ENCODE results near the gene PLEKHD1. TPM values are rescaled to one million over a fixed set of nuclear protein-coding genes. Genes with fewer than 3 reads are reported as not detected.

Gene PLEKHD1
- total RNA-seq, 1 donor from 2014 or later = not detected

DNA sequence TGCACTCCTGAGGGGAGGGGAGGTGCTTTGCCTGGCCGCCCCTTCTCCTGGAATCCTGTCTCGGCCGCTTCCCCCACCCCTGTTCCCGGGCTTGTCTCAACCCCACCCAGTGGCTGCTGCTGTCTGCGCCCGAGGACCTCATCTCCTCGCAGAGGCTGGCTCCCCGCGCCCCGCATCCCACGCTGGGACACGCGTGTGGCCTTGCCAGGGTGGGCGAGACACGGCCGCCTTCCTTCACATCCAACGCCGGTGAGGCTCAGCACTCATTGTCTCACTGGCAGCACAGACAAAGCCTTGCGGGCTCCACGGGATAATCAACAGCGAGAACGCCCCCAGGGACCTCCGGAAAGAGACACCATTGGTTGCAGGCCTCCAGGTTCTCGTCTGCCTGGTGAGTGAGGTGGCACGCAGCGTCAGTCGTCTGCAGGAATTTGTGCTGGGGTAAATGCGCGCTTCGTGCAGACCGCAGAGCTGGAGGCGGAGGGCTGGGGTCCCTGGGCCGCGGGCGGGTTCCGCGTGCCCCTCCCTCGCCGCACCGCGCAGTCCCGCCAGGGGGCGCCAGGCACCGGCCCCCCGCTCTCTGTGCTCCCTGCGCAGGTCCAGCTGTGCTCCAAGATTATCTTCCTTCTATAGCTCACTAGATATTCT is 63.3 kb downstream of the PLEKHD1 start:
- DNase-seq (ENCODE audit: low read depth in 2 of 2) = peak; percentile 8 to 46

DNA sequence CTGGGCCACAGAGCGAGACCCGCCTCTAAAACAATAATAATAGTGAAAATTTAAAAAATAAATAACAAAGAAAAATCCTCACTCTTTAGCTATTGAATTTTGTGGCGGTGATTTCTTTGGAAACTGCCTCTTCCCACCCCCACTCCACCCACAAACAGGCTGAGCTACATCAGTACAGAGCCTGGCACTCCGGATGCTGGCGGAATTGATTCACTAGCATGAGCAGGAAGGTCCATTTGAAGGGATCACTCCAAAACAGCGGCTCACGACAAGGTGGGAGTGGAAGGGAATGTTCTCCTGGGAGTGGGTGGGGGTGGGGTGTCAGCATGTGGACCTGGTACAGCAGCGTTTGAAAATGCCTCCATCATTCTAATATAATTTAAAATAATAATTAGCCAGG is 64.0 kb downstream of the PLEKHD1 start:
- DNase-seq (ENCODE audit: low read depth in 2 of 2) = no peak

DNA sequence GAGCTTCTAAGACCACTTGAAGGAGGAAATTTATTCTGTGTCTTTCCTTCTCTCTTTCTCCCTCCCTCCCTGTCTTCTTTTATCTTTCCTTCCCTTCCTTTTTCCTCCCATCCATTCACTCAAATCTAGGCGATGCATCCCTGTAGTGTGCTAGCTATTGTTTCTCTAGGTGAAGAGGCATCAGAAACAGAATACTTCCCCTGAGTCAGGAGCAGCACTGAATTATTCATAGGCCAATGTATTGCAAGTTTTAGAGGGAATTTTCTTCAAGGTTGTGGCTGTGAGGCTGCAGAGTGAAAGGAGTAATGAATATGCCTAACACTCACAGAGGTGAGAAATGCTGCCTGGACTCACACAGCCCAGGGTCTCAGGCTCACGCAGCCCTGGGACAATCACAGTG is 67.0 kb downstream of the PLEKHD1 start:
- no peak for DNase-seq (ENCODE audit: low read depth in 2 of 2)

DNA sequence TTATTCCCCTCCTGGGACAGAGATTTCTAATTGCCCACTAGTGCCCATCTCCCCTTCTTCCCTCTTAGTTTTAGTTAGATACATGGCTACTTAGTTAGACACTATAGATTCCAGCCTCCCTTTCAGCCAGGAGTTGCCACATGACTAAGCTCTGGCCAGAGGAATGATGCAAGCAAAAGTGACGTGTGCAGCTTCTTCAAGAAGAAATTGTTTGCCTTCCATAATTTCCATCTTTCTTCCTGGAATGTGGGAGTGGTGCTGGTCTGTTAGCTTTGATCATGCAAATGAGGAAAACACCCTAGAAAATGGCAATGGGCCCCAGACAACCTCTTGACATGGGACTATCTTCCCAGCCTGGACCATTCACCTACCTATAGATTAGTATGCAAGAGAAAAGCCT is 68.7 kb downstream of the PLEKHD1 start:
- DNase-seq (ENCODE audit: low read depth in 2 of 2) = peak in 1 of 2 donors; percentile 40

DNA sequence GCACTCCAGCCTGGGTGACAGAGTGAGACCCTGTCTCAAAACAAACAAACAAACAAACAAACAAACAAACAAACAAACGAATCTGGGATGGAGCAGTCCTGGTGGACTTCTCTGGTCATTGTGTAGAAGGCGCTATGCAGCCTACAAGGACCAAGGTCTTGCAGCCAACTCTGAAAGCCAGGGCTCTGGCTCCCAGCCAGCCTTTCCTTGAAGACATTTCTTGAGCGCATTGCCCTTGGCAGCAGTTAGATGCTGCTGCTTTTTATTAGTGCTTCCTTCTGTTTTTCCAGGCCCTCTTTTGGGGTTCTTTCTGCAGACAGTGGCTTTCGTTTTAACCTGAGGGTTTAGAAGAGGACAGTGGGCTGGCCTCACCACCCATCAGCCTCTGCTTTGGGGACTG is 70.0 kb downstream of the PLEKHD1 start:
- DNase-seq (ENCODE audit: low read depth in 2 of 2) = no peak

DNA sequence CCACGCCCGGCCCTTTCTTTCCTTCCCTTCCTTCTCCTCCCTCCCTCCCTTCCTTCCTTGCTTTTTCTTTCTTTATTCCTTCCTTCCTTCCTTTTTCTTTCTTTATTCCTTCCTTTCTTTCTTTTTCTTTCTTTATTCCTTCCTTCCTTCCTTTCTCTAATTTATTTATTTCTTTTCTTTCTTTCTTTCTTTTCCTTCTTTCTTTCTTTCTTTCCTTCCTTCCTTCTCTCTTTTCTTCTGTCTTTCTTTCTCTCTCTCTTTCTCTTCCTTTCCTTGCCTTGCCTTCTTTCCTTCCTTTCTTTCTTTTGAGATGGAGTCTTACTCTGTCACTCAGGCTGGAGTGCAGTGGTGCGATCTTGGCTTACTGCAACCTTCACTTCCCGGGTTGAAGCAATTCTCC is 74.2 kb downstream of the PLEKHD1 start:
- no peak for DNase-seq (ENCODE audit: low read depth in 2 of 2)

DNA sequence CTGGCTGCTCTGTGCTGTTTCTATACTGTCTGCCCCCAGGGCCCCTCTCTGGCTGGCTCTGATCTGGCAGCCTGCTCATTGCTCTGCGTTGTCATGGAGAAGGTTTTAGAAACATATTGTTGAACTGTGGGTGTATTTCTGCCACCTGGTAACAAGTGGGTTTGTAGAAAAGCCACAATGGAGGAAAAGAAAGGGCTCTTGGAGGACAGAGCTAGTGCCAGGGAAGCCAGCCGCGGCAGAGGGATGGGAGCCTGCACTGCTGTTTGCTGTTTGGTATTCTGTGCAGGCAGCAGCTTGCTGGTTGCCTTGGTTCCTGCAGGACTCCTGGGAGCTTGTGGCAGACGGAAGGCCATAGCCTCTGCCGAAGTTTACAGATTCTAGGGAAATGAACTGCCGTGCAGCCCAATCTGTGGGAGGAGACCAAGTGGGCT is 75.1 kb downstream of the PLEKHD1 start:
- no peak for DNase-seq (ENCODE audit: low read depth in 2 of 2)

DNA sequence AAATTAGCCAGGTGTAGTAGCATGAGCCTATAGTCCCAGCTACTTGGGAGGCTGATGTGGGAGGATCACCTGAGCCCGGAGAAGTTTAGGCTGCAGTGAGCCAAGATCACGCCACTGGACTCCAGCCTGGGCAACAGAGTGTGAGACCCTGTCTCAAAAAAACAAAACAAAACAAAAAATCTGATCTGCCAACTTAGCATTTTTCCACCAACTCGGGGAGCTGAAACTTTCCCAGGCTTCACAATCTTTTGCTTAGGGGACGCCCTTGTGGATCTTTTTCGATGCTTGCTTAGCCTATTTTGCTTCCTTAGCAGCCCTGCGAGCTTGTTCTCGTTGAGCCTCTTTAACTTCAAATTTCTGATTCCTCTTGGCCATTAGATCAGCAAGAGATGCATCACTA is 76.3 kb downstream of the PLEKHD1 start:
- no peak for DNase-seq (ENCODE audit: low read depth in 2 of 2)

DNA sequence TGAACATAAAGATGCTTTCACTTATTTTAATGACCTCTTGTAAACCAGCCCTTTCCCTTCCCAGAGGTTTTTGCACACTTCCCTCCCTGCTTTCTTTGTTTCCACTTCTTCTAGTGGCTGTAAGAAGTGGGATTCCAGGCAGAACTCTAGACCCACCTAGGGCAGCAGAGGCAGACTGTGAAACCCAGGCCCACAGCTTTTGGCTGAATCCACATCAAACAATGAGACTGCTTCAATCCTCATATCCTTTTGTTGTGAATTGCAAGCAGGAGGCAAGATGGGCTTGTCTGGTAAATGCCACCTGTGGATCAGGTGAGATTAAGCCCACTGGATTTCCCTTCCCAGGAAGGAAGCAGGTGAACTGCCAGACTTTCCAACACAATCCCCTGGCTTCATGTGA is 77.4 kb downstream of the PLEKHD1 start:
- DNase-seq (ENCODE audit: low read depth in 2 of 2) = no peak

DNA sequence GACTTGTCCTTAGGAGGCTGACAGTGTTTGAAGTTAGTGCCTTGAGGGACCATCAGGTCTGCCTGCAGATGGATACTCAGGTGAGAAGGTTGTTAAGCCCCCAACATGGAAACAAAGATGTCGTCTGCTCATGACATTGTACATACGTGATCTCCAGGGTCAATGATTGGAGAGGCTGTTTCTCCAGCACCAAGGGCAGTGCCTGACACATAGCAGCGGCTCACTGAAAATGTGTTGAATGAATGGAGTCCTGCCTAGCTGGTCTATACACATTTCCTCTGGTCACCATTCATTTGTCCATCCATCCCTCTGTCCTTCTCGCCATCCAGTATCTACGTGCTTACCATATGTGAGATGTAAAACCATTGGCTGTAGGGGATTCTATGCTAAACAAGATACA is 83.0 kb downstream of the PLEKHD1 start:
- DNase-seq (ENCODE audit: low read depth in 2 of 2) = no peak

DNA sequence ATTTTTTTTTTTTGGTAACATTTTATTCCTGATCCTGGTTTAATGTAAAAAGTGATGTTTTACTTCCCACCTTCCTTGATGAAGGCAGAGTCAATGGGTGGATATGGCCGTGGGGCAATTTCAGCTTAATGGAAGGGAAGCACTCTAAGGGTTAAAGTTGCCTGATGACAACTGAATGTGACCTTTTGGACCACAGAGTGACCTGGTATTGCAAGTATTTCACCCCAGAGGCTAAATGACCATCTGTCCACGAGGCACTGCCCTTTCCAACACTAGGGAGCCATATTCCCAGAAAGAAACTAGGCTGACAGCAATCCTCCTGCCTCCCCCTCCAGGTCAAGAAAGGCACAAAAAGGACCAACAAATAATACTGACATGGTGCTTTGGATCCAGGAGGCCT is 85.3 kb downstream of the PLEKHD1 start:
- DNase-seq (ENCODE audit: low read depth in 2 of 2) = no peak

DNA sequence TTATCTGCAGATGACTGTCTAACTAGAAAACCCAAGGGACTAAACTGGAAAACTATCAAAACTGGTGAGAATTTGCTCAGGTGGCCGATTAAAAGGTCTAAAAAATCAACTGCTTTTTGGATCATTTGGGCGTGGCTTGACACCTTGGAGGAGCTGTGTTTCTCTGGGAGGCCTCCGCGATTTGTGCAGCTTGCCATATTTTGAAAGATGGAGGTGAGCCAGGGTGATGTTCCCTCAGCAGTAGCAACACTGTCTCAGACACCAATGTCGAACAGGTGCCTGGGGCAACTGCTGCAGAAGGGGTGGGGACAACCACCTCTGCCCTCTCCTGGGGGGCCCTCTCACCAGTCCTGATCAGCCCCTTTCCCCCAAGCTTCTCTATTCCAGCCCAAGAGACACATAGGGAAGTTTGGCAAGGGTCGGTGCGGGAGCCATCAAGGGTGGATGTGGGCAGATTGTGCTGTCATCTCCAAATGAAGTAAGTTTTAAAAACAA is 86.4 kb downstream of the PLEKHD1 start:
- no peak for DNase-seq (ENCODE audit: low read depth in 2 of 2)

DNA sequence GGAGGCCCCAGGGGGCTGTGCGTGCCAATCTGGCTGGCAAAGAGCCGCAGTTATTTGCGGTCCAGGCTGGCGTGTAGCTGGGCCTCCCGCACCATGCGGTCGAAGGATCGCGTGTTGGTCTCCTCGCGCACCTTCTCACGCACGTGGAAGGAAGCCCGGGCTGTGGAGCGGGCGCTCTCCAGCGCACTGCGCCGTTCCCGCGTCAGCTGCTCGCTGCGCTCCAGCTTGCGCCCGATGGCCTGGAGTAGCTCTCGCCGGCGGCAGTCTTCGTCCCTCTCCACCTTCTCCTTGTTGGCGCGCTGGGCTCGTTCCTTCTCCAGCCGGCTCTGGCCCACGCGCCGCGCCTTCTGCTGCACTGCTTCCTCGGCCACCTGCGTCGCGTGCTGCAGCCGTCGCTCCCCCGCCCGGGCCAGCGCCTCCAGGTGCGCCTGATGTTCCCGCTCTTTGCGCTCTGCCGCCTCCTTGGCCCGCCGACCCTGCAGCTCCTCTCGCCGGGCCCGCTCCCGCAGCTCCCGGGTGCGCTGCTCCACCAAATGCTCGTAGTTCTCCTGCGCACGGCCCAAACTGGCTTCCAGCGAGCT is 87.0 kb downstream of the PLEKHD1 start:
- DNase-seq (ENCODE audit: low read depth in 2 of 2) = peak in 1 of 2 donors; percentile 10

DNA sequence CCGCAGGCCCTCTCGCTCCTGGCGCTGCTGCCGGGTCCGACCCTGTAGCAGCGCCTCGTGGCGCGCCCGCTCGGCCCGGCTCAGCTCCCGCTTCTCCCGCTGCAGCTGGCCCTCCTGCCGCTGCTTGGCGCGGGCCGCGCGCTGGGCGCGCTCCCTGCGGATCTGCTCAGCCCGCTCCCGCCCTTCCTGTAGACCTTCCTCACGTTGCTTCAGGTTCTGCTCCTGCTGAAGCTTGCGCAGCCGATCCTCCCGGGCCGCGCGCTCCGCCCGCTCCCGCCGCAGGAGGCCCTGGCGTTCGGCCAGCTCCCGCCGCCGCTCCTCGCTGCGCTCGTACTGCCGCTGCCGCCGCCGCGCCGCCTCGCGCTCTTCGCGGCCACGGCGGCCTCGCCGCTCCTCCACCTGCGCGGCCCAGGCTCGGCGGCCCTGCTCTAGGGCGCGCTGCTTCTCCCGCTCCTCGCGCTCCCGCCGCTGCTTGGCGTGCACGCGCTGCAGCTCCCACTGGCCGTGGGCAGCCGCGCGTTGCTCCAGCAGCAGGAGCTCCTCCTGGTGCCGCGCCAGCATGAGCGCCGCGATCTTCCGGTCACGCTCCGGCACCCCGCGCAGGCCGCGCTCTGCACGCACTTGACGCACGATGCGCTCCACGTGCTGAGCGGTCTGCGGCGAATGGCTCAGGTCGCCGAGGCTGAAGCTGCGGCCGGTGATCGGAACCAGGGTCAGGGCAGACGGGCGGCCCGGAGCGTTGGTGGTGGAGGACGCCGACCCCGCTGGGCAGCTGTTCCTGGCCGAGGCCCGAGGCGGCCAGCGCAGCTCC is 87.7 kb downstream of the PLEKHD1 start:
- DNase-seq (ENCODE audit: low read depth in 2 of 2) = peak; percentile 17 to 37

DNA sequence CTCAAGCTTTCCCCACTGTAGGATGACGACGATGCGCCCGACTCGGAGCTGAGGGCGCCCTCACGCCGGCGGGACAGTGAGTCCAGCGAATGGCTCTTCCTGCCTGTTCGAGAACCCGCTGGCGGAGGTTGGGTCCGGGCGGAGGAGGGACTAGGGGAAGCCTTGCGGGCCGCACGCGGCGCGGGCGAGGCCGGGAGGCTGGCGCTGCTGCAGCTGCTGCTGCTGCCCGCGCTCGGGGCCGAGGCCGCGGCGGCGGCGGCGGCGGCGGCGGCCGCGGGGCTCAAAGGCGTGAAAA is 88.3 kb downstream of the PLEKHD1 start:
- no peak for DNase-seq (ENCODE audit: low read depth in 2 of 2)

DNA sequence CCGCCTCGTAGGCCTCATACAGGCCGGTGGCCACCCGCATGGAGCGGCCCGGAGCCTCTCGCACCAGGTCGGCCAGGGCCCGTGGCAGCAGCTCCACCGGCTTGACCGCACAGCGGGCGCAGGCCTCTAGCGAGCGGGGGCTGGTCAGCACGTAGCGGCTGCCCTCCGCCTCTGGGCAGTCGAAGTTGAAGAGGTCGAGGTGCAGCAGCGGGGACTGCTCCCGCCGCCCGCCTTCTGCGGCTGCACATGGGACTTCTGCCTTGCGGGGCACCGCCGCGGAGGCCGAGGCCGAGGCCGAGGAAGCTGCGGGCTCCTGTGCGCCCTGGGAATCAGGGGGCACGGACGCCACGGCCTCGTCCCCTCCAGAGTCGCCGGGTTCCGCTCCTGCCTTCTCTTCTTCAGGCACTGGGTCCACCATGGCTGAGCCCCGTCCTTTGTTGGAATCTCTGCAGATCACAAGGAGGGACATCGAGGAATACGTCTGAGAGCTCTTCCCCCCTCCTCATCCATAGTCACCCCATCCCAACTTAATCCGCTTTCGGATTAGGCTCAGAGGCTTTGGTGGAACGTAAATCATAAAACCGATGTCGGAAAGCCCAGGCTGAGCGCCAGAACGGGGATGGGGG is 88.8 kb downstream of the PLEKHD1 start:
- DNase-seq (ENCODE audit: low read depth in 2 of 2) = no peak

DNA sequence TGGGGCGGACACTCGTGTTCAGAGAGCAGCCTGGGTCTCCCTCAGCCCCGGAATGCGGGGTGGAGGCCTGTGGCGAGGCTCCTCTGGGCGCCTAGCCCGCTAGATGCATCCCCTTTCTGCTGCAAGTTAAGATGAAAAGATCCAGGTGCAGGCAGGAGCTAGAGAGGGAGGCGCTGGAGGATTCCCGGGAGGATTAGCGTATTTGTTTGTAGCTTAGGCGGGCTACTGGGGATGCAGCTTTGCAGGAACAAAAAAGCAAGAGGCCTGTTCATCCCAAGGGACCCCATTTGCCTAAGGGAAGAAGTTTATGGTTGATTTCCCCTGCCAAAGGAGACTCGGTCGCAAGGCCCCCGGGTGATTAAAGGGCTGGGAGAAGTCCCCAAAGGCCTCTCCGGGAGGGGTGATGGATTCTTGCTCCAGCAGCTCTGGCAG is 89.3 kb downstream of the PLEKHD1 start:
- no peak for DNase-seq (ENCODE audit: low read depth in 2 of 2)

DNA sequence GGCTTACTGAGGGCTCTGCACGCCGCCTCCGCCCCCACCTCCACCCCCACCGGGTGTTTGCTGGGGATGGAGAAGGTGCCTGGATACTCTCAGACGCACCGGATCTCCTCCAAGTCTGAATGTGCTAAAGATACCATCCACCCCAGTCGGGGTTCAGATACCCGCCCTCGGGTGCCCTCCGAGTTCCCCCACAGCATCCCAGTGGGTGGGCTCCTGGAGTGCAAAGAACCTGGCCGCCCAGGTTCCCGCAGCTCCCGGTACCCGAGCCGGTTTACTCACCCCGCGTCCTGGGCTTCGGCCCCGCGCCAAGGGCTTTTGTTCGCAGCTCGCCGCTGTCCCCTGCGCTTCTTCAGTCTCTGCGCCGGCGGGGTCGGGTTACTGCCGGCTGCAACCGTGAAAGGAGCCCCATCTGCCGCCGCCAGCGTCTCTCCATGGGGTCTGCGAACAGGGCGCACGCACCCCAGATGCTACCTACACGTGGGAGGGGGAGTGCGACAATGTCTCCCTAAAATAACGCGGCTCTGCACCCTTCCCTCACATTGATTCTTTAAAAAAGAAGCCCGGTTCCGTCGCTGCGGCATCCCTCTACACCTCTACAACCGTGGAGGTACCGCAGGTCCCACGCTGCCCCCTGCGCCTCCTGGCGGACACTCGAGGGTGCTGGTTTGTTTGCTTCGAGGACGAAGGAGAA is 89.9 kb downstream of the PLEKHD1 start, which contains the start of gene CCDC177:
TSS of gene CCDC177 (minus strand) at position 609 of the 691 bp plus-strand sequence. CDS start 1,249 bp downstream, outside the sequence.
- peak; percentile 56 to 67 for DNase-seq (ENCODE audit: low read depth in 2 of 2)

DNA sequence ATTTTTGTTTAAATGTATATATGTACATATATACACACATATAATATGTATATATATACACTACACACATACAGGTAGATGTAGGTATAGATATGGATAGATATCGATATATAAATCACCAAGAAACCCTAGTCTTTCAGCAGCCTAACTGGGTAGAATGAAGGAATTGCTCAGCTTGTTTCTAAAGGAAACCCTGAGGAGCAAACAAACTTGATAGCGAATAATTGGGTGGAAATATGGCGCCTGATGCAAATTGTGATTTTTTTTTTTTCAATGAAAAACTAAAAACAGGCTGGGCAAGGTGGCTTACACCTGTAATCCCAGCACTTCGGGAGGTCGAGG is 90.4 kb downstream of the PLEKHD1 start:
- DNase-seq (ENCODE audit: low read depth in 2 of 2) = no peak

DNA sequence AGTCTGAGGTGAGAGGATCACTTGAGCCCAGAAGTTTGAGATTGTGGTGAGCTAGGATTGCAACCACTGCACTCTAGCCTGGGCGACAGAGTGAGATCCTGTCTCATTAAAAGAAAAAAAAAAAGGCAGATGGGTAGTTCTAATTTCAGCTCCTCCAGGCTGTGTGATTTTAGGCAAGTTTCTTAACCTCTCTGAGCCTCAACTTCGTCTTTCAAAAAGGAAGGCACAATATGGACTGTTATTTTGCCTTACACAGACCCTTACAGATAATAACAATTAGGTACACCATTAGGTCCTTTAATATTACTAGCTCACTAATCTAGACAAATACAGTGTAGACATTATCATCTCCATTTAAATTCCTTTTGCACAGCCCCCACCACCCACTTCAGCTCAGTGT is 94.9 kb downstream of the PLEKHD1 start:
- DNase-seq (ENCODE audit: low read depth in 2 of 2) = no peak

DNA sequence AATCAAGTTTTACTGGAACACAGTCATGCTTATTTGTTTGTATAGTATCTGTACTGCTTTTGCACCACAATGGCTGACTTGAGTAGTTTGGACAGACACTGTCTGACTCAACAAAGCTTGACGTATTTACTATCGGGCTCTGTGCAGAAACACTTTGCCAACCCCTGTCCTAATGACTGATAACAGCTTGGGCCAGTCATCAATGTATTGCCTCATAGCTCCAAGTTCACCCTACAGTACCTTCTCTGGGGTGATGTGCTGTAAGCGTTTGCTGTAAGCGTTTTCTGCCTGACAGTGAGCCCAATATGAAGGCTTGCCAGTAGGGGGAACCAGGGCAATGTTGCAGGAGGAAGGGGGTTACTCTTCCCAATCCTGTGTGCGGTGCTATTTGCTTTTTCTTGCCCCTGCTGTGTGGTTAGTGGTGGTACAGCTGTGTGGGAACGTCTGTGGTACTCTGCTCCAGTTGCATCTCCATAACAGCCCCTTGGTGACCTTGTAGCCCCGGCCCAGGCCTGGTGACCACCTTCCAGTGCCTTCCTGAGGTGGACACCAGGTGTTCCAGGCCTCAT is 95.6 kb downstream of the PLEKHD1 start:
- peak; percentile 48 to 55 for DNase-seq (ENCODE audit: low read depth in 2 of 2)

Measured in lung microvascular endothelial cell (primary cell).